ENCODE results near the gene BCL7A. TPM values are rescaled to one million over a fixed set of nuclear protein-coding genes. Genes with fewer than 3 reads are reported as not detected.

BCL7A gene
- total and polyA plus RNA-seq, 2 of the 8 experiments (the other 6 are each of a cell fraction or from before 2014, with no cell fraction given) = 11.9 to 12.7 TPM

GRCh38 chr12:121996050-121996944, 25.4 kb upstream of the BCL7A start (continued):
- TF ChIP-seq, protein P1, sequence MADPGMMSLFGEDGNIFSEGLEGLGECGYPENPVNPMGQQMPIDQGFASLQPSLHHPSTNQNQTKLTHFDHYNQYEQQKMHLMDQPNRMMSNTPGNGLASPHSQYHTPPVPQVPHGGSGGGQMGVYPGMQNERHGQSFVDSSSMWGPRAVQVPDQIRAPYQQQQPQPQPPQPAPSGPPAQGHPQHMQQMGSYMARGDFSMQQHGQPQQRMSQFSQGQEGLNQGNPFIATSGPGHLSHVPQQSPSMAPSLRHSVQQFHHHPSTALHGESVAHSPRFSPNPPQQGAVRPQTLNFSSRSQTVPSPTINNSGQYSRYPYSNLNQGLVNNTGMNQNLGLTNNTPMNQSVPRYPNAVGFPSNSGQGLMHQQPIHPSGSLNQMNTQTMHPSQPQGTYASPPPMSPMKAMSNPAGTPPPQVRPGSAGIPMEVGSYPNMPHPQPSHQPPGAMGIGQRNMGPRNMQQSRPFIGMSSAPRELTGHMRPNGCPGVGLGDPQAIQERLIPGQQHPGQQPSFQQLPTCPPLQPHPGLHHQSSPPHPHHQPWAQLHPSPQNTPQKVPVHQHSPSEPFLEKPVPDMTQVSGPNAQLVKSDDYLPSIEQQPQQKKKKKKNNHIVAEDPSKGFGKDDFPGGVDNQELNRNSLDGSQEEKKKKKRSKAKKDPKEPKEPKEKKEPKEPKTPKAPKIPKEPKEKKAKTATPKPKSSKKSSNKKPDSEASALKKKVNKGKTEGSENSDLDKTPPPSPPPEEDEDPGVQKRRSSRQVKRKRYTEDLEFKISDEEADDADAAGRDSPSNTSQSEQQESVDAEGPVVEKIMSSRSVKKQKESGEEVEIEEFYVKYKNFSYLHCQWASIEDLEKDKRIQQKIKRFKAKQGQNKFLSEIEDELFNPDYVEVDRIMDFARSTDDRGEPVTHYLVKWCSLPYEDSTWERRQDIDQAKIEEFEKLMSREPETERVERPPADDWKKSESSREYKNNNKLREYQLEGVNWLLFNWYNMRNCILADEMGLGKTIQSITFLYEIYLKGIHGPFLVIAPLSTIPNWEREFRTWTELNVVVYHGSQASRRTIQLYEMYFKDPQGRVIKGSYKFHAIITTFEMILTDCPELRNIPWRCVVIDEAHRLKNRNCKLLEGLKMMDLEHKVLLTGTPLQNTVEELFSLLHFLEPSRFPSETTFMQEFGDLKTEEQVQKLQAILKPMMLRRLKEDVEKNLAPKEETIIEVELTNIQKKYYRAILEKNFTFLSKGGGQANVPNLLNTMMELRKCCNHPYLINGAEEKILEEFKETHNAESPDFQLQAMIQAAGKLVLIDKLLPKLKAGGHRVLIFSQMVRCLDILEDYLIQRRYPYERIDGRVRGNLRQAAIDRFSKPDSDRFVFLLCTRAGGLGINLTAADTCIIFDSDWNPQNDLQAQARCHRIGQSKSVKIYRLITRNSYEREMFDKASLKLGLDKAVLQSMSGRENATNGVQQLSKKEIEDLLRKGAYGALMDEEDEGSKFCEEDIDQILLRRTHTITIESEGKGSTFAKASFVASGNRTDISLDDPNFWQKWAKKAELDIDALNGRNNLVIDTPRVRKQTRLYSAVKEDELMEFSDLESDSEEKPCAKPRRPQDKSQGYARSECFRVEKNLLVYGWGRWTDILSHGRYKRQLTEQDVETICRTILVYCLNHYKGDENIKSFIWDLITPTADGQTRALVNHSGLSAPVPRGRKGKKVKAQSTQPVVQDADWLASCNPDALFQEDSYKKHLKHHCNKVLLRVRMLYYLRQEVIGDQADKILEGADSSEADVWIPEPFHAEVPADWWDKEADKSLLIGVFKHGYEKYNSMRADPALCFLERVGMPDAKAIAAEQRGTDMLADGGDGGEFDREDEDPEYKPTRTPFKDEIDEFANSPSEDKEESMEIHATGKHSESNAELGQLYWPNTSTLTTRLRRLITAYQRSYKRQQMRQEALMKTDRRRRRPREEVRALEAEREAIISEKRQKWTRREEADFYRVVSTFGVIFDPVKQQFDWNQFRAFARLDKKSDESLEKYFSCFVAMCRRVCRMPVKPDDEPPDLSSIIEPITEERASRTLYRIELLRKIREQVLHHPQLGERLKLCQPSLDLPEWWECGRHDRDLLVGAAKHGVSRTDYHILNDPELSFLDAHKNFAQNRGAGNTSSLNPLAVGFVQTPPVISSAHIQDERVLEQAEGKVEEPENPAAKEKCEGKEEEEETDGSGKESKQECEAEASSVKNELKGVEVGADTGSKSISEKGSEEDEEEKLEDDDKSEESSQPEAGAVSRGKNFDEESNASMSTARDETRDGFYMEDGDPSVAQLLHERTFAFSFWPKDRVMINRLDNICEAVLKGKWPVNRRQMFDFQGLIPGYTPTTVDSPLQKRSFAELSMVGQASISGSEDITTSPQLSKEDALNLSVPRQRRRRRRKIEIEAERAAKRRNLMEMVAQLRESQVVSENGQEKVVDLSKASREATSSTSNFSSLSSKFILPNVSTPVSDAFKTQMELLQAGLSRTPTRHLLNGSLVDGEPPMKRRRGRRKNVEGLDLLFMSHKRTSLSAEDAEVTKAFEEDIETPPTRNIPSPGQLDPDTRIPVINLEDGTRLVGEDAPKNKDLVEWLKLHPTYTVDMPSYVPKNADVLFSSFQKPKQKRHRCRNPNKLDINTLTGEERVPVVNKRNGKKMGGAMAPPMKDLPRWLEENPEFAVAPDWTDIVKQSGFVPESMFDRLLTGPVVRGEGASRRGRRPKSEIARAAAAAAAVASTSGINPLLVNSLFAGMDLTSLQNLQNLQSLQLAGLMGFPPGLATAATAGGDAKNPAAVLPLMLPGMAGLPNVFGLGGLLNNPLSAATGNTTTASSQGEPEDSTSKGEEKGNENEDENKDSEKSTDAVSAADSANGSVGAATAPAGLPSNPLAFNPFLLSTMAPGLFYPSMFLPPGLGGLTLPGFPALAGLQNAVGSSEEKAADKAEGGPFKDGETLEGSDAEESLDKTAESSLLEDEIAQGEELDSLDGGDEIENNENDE (IDR thresholded peaks at IDR 0.05; ENCODE audit: insufficient replicate concordance, low read length) = no peak
- TF ChIP-seq, protein P2, sequence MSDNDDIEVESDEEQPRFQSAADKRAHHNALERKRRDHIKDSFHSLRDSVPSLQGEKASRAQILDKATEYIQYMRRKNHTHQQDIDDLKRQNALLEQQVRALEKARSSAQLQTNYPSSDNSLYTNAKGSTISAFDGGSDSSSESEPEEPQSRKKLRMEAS (IDR thresholded peaks at IDR 0.05) = no peak
- TF ChIP-seq TAF7 (optimal IDR thresholded peaks at IDR 0.05; ENCODE audit: borderline replicate concordance, low read depth, low read length) = no peak
- no peak for TF ChIP-seq CTCF (IDR thresholded peaks at IDR 0.05; ENCODE audit: control extremely low read depth in 1 of 3, insufficient read depth in 1 of 3, low read depth in 1 of 3, low read length in 3 of 3)
- TF ChIP-seq, protein P3, sequence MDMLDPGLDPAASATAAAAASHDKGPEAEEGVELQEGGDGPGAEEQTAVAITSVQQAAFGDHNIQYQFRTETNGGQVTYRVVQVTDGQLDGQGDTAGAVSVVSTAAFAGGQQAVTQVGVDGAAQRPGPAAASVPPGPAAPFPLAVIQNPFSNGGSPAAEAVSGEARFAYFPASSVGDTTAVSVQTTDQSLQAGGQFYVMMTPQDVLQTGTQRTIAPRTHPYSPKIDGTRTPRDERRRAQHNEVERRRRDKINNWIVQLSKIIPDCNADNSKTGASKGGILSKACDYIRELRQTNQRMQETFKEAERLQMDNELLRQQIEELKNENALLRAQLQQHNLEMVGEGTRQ (IDR thresholded peaks at IDR 0.05; ENCODE audit: low read length) = no peak
